ENCODE results near the gene GCSAM. TPM values are rescaled to one million over a fixed set of nuclear protein-coding genes. Genes with fewer than 3 reads are reported as not detected.

GCSAM gene
- total RNA-seq, result 1 to 10 TPM; 6.5 to 6.8 TPM
- polyA plus RNA-seq (2013, experiment 1 of 2), result 32.6 TPM
- polyA plus RNA-seq (2013, experiment 2 of 2), result 36.1 TPM
- total RNA-seq, result 2.2 to 51.6 (median 21.1) reads per million in 172 experiments

GRCh38 chr3:112132975-112133448 is at the start of gene GCSAM:
TSS of gene GCSAM (minus strand) at chr3:112133248. CDS start at chr3:112133120, 128 bp downstream.
- intact Hi-C loops (cut with DNase I, micrococcal nuclease), result loop anchor here in 1 of 2 experiments (10.0 kb wide), 1 partner anchor 172 kb away; no protein-coding TSS in a partner anchor
- Histone ChIP-seq H3K4me3 (ENCODE audit: low read length) (peak within 1 kb of the TSS; percentile 60), H3K36me3 (ENCODE audit: insufficient read depth, low read length) (peaks cover 5% of the 10 kb centered on the region), H3K27ac (ENCODE audit: low read depth in 1 of 2, low read length in 2 of 2) (peak within 1 kb of the TSS; percentile 77 to 78), H3K27me3 (ENCODE audit: control insufficient read depth in 1 of 2, insufficient read depth in 2 of 2, low read length in 2 of 2) (no peaks in the 10 kb centered on the region), H3K4me1 (ENCODE audit: insufficient read depth, low read length) (peaks cover 71% of the 10 kb centered on the region), H3K9me3 (ENCODE audit: control insufficient read depth in 1 of 2, insufficient read depth in 1 of 2, low read length in 2 of 2) (no peaks in the 10 kb centered on the region)
- Mint-ChIP-seq H3K27ac (peak within 1 kb of the TSS; percentile 88), H3K27me3 (no peaks in the 10 kb centered on the region), H3K36me3 (ENCODE audit: low read depth) (peaks cover 5% of the 10 kb centered on the region), H3K9me3 (no peaks in the 10 kb centered on the region), H3K4me1 (ENCODE audit: low read depth) (peaks cover 95% of the 10 kb centered on the region), H3K4me3 (peak within 1 kb of the TSS; percentile 89)
- ChIA-PET POLR2A (interaction anchor here (1.3 to 1.7 kb wide), 4 partner anchors 10 to 429 kb away, joined by 3 to 9 read pairs (median 5); partner anchors contain the start of genes ATG3, CD200 and SLC35A5), CTCF (no interaction called here)
- TF ChIP-seq CTCF (IDR thresholded peaks at IDR 0.05), result no peak
- ATAC-seq (ENCODE audit: poor library complexity) (peak; percentile 73), DNase-seq (peak; percentile 41 to 94 (median 63))

- no peak for DNase-seq
- Mint-ChIP-seq H3K36me3 (ENCODE audit: low read depth) (no peaks in the 10 kb centered on the region), H3K4me3 (no peak overlapping the region), H3K4me1 (ENCODE audit: low read depth) (no peaks in the 10 kb centered on the region), H3K27me3 (no peaks in the 10 kb centered on the region), H3K27ac (no peak overlapping the region), H3K9me3 (no peaks in the 10 kb centered on the region)
- CTCF ChIA-PET, result no interaction called here
- Histone ChIP-seq H3K27me3 (ENCODE audit: control insufficient read depth in 1 of 2, insufficient read depth in 2 of 2, low read length in 2 of 2) (no peaks in the 10 kb centered on the region), H3K4me3 (ENCODE audit: low read length) (no peak overlapping the region), H3K27ac (ENCODE audit: low read depth in 1 of 2, low read length in 2 of 2) (no peak overlapping the region), H3K36me3 (ENCODE audit: insufficient read depth, low read length) (no peaks in the 10 kb centered on the region), H3K9me3 (ENCODE audit: control insufficient read depth in 1 of 2, insufficient read depth in 1 of 2, low read length in 2 of 2) (no peaks in the 10 kb centered on the region), H3K4me1 (ENCODE audit: insufficient read depth, low read length) (no peaks in the 10 kb centered on the region)
- POLR2A ChIA-PET, result no interaction called here
- TF ChIP-seq CTCF (IDR thresholded peaks at IDR 0.05), result no peak
- no peak for ATAC-seq (ENCODE audit: poor library complexity)
- intact Hi-C loops (cut with DNase I, micrococcal nuclease), result no loop called here
These were observed 42.6 kb upstream of the GCSAM start for GRCh38 chr3:112175646-112176045.

GRCh38 chr3:112175037-112175436 is 42.0 kb upstream of the GCSAM start:
- no peak overlapping the region for H3K4me3 Mint-ChIP-seq
- H3K4me1 Mint-ChIP-seq (ENCODE audit: low read depth), result no peaks in the 10 kb centered on the region
- ChIA-PET CTCF (no interaction called here), POLR2A (no interaction called here)
- TF ChIP-seq CTCF (IDR thresholded peaks at IDR 0.05), result no peak
- Histone ChIP-seq H3K27ac (ENCODE audit: low read depth in 1 of 2, low read length in 2 of 2) (no peak overlapping the region), H3K36me3 (ENCODE audit: insufficient read depth, low read length) (no peaks in the 10 kb centered on the region), H3K9me3 (ENCODE audit: control insufficient read depth in 1 of 2, insufficient read depth in 1 of 2, low read length in 2 of 2) (no peaks in the 10 kb centered on the region), H3K4me1 (ENCODE audit: insufficient read depth, low read length) (no peaks in the 10 kb centered on the region), H3K4me3 (ENCODE audit: low read length) (no peak overlapping the region), H3K27me3 (ENCODE audit: control insufficient read depth in 1 of 2, insufficient read depth in 2 of 2, low read length in 2 of 2) (no peaks in the 10 kb centered on the region)
- H3K36me3 Mint-ChIP-seq (ENCODE audit: low read depth), result no peaks in the 10 kb centered on the region
- no peaks in the 10 kb centered on the region for H3K27me3 Mint-ChIP-seq
- H3K9me3 Mint-ChIP-seq, result no peaks in the 10 kb centered on the region
- no peak overlapping the region for H3K27ac Mint-ChIP-seq
- ATAC-seq (ENCODE audit: poor library complexity), result no peak
- intact Hi-C loops (cut with DNase I, micrococcal nuclease), result no loop called here
- no peak for DNase-seq

Data from CD4-positive, alpha-beta T cell (primary cell).